HG03095 (cell line): ENCODE measurements around the gene KCNJ5.
A peak's percentile ranks its signal among the peaks of the same experiment; 100 is the strongest.

Experiments used
- ATAC-seq: cut with Tn5 transposase; IDR thresholded peaks from one replicate; pipeline ENCODE4 v1.9.1; 2021; ENCODE audit warnings: moderate library complexity; ENCODE audit not compliant: unreplicated experiment

Gene KCNJ5

GRCh38 chr11:128946648-128947047, 55.5 kb downstream of the KCNJ5 start:
- ATAC-seq: no peak

- ATAC-seq: no peak
Measured at GRCh38 chr11:128947773-128948172, 56.6 kb downstream of the KCNJ5 start.

- ATAC-seq: no peak
Measured at GRCh38 chr11:128948583-128948982, 57.4 kb downstream of the KCNJ5 start.

GRCh38 chr11:128949791-128950454, 58.8 kb downstream of the KCNJ5 start:
- ATAC-seq: no peak

GRCh38 chr11:128953151-128953550, 62.0 kb downstream of the KCNJ5 start:
- ATAC-seq: no peak

- ATAC-seq: no peak
Measured at GRCh38 chr11:128955636-128956035, 64.5 kb downstream of the KCNJ5 start.

- ATAC-seq: peak; percentile 51
Measured at GRCh38 chr11:128956401-128957201, 65.4 kb downstream of the KCNJ5 start.

GRCh38 chr11:128957202-128957482, 66.0 kb downstream of the KCNJ5 start:
- ATAC-seq: no peak

- no peak for ATAC-seq
Measured at GRCh38 chr11:128961645-128962044, 70.5 kb downstream of the KCNJ5 start.

- no peak for ATAC-seq
Measured at GRCh38 chr11:128962896-128963295, 71.7 kb downstream of the KCNJ5 start.

- no peak for ATAC-seq
Measured at GRCh38 chr11:128963744-128964325, 72.7 kb downstream of the KCNJ5 start.

- ATAC-seq: no peak
Measured at GRCh38 chr11:128964463-128964930, 73.3 kb downstream of the KCNJ5 start.

GRCh38 chr11:128965485-128965884, 74.3 kb downstream of the KCNJ5 start:
- ATAC-seq: peak; percentile 98

GRCh38 chr11:128967578-128967977, 76.4 kb downstream of the KCNJ5 start:
- ATAC-seq: no peak

- ATAC-seq: no peak
Measured at GRCh38 chr11:128968916-128969315, 77.8 kb downstream of the KCNJ5 start.
